ENCODE data around the gene CA10.

DNA sequence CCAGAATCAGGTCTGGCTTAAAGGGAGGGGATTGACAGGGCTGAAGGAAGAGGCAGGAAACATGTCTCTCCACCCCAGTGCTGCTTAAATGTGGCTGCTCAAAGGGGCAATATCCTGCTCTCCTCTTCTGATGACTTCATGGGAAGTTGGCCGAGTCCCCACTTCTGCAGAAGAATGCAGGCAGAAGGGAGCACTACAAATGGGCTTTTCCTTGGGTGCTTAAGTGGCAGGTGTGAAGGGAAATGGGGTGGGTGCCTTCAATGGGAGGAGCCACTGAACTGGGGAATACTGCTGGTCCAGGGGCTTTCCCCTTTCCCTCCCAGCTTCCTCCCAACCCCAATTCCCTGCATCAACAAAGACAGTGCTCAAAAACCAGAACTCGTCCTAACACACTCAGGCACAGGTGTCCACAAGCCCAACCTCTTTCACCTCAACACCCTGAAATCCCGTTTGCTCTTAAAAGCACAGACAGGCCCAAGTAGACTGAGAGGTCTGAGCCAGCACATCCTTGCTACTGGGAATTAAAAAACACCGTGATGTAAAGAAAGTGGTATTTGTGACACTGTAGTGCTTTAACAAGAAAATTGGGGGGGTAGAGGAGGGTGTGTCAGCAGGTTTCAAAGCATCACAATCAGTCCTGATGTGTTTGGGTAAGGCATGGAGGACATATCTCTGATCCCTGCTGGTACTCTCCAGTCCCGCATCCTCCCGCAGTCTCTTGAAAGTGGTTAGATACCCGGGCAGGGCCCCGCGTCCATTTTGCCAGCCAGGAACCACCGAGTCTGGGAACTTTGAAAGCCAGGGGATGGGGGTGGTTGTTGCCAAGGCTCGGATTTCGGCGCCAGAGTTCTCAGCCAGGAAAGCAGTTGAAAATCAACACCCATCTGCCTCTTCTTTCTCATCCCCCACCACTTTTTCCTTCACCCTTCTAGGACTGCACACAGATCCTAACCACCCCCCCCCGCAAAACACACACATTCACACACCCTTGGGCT, 1.6 kb downstream of the CA10 start:
- TF ChIP-seq, protein P1, sequence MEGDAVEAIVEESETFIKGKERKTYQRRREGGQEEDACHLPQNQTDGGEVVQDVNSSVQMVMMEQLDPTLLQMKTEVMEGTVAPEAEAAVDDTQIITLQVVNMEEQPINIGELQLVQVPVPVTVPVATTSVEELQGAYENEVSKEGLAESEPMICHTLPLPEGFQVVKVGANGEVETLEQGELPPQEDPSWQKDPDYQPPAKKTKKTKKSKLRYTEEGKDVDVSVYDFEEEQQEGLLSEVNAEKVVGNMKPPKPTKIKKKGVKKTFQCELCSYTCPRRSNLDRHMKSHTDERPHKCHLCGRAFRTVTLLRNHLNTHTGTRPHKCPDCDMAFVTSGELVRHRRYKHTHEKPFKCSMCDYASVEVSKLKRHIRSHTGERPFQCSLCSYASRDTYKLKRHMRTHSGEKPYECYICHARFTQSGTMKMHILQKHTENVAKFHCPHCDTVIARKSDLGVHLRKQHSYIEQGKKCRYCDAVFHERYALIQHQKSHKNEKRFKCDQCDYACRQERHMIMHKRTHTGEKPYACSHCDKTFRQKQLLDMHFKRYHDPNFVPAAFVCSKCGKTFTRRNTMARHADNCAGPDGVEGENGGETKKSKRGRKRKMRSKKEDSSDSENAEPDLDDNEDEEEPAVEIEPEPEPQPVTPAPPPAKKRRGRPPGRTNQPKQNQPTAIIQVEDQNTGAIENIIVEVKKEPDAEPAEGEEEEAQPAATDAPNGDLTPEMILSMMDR (conservative IDR thresholded peaks at IDR 0.05; ENCODE audit: low read length) = no peak
- TF ChIP-seq EZH2phosphoT487 (IDR thresholded peaks at IDR 0.05; ENCODE audit: borderline replicate concordance) = no peak
